HG02798 (cell line): ENCODE results near the gene MAN2A1.
"Not testable (repeated sequence)": the region's sequence is repeated elsewhere in the genome, so short reads cannot be mapped to it uniquely, and the experiment has no call there.

Source experiments
- ATAC-seq: cut with Tn5 transposase; IDR thresholded peaks from one replicate; pipeline ENCODE4 v1.9.1; 2021; ENCODE audit warnings: mild to moderate bottlenecking; ENCODE audit not compliant: unreplicated experiment, poor library complexity

The MAN2A1 gene

GRCh38 chr5:109805883-109806282, 116.2 kb downstream of the MAN2A1 start:
- ATAC-seq = no peak

GRCh38 chr5:109812698-109813097, 123.0 kb downstream of the MAN2A1 start:
- no peak for ATAC-seq

GRCh38 chr5:109816732-109817131, 127.0 kb downstream of the MAN2A1 start:
- no peak for ATAC-seq

GRCh38 chr5:109819878-109820277, 130.2 kb downstream of the MAN2A1 start:
- ATAC-seq = no peak

- ATAC-seq = no peak
Observed at GRCh38 chr5:109823597-109823996, 133.9 kb downstream of the MAN2A1 start.

- no peak for ATAC-seq
Observed at GRCh38 chr5:109825450-109825849, 135.7 kb downstream of the MAN2A1 start.

- ATAC-seq = no peak
Observed at GRCh38 chr5:109826426-109826825, 136.7 kb downstream of the MAN2A1 start.

- no peak for ATAC-seq
Observed at GRCh38 chr5:109829331-109829730, 139.6 kb downstream of the MAN2A1 start.

- ATAC-seq = no peak
Observed at GRCh38 chr5:109830955-109831502, 141.3 kb downstream of the MAN2A1 start.

- ATAC-seq = not testable (repeated sequence)
Observed at GRCh38 chr5:109832207-109833188, 142.8 kb downstream of the MAN2A1 start.

- no peak for ATAC-seq
Observed at GRCh38 chr5:109833946-109834345, 144.2 kb downstream of the MAN2A1 start.

- ATAC-seq = no peak
Observed at GRCh38 chr5:109836280-109836679, 146.6 kb downstream of the MAN2A1 start.

GRCh38 chr5:109837231-109837861, 147.6 kb downstream of the MAN2A1 start:
- ATAC-seq = no peak

GRCh38 chr5:109838157-109838556, 148.4 kb downstream of the MAN2A1 start:
- ATAC-seq = no peak

GRCh38 chr5:109844148-109844547, 154.4 kb downstream of the MAN2A1 start:
- ATAC-seq = no peak

GRCh38 chr5:109844695-109845094, 155.0 kb downstream of the MAN2A1 start:
- ATAC-seq = no peak

GRCh38 chr5:109848130-109848529, 158.4 kb downstream of the MAN2A1 start:
- no peak for ATAC-seq

- ATAC-seq = no peak
Observed at GRCh38 chr5:109849478-109850088, 159.9 kb downstream of the MAN2A1 start.

GRCh38 chr5:109852371-109853155, 162.8 kb downstream of the MAN2A1 start:
- ATAC-seq = no peak

- no peak for ATAC-seq
Observed at GRCh38 chr5:109853377-109853776, 163.7 kb downstream of the MAN2A1 start.
